Measurements from ENCODE around the gene NEK1.

NEK1 gene, protein sequence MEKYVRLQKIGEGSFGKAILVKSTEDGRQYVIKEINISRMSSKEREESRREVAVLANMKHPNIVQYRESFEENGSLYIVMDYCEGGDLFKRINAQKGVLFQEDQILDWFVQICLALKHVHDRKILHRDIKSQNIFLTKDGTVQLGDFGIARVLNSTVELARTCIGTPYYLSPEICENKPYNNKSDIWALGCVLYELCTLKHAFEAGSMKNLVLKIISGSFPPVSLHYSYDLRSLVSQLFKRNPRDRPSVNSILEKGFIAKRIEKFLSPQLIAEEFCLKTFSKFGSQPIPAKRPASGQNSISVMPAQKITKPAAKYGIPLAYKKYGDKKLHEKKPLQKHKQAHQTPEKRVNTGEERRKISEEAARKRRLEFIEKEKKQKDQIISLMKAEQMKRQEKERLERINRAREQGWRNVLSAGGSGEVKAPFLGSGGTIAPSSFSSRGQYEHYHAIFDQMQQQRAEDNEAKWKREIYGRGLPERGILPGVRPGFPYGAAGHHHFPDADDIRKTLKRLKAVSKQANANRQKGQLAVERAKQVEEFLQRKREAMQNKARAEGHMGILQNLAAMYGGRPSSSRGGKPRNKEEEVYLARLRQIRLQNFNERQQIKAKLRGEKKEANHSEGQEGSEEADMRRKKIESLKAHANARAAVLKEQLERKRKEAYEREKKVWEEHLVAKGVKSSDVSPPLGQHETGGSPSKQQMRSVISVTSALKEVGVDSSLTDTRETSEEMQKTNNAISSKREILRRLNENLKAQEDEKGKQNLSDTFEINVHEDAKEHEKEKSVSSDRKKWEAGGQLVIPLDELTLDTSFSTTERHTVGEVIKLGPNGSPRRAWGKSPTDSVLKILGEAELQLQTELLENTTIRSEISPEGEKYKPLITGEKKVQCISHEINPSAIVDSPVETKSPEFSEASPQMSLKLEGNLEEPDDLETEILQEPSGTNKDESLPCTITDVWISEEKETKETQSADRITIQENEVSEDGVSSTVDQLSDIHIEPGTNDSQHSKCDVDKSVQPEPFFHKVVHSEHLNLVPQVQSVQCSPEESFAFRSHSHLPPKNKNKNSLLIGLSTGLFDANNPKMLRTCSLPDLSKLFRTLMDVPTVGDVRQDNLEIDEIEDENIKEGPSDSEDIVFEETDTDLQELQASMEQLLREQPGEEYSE (N-terminal part only)

DNA sequence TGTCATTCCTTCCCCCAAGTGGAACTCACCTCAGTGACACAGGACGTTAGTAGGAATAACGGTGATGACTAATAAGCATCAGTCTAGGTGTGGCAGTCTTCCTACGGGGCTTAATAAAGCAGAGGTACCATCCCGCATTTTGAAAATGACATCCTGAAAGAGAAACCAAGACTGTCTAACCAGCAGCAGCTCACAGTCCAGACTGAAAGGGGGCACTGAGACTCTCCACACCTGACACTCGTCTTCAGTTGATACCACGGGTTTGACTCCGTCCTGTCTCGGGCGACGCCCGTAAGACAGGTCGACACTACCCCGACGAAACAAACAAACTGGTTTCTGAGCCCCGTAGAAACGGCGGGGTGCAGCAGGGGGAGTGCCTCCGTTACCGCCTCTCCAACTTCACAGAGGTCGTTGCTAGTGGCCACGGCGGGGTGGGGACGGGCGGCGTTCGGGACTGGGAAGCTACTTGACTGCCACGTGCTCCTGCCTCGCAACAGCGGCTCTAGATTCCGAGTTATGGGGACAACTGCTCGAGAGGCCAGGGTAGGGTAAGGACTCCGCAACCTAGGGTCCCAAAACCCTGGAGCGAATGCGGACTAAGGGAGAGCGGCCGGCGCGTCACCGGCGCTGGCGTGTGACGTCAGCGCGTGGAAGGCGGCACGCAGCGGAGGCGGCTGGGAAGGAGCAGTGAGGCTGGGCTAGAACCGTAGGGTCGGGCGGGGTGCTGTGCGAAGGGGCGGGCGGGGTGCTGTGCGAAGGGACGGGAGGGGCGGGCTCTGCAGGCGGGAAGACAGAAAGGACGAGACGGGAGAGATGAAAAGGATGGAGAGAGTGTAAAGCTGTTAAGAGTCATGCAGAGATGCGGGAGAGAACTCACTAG lies at the start of gene NEK1:
Gene NEK1 (minus strand): TSS at position 593 of the 880 bp plus-strand sequence. CDS start 9,953 bp downstream, outside the sequence.
- TF ChIP-seq, protein P1, sequence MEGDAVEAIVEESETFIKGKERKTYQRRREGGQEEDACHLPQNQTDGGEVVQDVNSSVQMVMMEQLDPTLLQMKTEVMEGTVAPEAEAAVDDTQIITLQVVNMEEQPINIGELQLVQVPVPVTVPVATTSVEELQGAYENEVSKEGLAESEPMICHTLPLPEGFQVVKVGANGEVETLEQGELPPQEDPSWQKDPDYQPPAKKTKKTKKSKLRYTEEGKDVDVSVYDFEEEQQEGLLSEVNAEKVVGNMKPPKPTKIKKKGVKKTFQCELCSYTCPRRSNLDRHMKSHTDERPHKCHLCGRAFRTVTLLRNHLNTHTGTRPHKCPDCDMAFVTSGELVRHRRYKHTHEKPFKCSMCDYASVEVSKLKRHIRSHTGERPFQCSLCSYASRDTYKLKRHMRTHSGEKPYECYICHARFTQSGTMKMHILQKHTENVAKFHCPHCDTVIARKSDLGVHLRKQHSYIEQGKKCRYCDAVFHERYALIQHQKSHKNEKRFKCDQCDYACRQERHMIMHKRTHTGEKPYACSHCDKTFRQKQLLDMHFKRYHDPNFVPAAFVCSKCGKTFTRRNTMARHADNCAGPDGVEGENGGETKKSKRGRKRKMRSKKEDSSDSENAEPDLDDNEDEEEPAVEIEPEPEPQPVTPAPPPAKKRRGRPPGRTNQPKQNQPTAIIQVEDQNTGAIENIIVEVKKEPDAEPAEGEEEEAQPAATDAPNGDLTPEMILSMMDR (IDR thresholded peaks at IDR 0.05; ENCODE audit: control insufficient read depth, extremely low read depth, insufficient read depth), result no peak
- no peak for DNase-seq (ENCODE audit: low read depth)
- peak within 1 kb of the TSS; percentile 77 for H3K4me3 ChIP-seq (ENCODE audit: low read depth, low read length)

DNA sequence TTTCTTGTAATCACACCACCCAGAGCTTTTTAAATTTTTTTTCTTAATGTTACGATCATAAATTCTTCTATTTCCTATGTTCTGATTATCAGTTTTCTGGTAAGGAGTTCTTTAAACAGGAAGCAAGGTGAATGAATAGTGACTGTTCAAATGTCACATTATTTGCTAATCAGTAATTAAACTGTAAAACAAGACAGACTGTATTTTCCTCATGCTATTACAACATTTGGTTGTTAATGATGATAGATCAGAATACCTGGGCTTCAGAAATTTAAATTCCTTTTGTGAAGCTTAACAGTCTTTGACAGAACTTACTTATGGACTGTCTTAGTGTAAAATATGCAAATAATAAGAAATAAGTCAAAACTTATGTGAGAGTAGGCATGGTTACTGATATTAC lies 49.4 kb upstream of the NEK1 start:
- TF ChIP-seq, protein P1 (IDR thresholded peaks at IDR 0.05; ENCODE audit: control insufficient read depth, extremely low read depth, insufficient read depth), result no peak
- peak overlapping the region; percentile 62 for H3K4me3 ChIP-seq (ENCODE audit: low read depth, low read length)
- DNase-seq (ENCODE audit: low read depth), result no peak

DNA sequence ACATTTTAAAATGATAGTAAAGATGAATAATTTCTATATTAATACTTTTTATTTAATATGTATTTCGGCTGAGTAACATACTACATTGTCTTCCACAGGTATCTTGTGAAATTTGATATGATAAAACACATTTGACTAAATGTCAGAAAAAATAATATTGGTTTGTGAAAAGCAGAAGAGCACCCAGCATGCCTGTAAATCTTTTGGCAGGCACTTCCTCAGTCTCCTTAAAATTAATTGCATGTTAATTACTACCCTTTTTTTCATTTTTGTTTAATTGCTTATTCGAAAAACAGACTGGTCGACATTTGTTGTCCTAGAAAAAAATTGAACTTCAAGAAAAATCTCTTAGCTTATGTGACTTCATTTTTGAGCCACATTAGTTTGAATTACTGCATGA lies 48.5 kb upstream of the NEK1 start:
- no peak for DNase-seq (ENCODE audit: low read depth)
- TF ChIP-seq, protein P1 (IDR thresholded peaks at IDR 0.05; ENCODE audit: control insufficient read depth, extremely low read depth, insufficient read depth), result no peak
- peak overlapping the region; percentile 62 for H3K4me3 ChIP-seq (ENCODE audit: low read depth, low read length)

DNA sequence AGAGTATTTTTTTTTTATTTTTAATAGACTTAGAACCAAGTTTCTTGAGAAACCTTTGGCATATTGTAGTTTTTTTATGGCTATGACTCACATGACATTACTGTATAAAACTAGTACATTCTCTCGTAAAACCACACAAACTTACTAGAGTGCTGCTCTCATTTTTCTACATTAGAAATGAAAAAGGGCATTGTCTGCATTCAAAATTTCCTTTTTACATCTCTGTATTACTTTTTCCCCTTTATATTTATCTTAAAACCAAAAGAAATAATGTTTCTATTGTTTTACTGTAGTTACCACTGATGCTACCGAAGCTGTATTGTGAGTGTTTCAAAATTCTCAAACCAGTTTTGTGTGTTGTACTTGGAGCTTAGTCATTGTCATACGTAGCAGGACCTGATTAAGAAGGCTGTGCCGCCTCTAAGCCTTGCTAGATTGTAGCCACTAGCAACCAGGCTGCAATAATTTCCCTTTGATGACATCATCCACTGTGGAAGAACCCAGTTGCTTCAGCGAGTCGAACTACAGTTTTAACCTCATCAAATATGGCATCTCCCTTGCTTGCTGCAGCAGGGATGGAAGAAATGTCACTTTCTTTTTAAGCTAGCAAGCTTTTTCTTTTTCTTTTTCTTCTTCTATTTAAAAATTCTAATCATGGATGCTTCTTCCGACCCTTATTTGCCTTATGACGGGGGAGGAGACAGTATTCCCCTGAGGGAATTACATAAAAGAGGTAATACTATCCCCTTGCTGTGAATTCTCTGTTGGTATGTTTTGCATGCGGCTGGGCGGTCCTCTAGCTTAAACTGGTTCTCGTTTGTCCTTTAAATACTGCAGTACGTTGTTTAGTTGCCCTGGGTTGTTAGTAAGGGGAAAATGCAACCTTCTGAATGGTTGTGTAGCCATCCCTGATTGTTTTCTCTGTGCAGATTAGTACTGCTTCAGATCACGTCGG lies 47.6 kb upstream of the NEK1 start:
- DNase-seq (ENCODE audit: low read depth), result peak; percentile 99
- TF ChIP-seq, protein P1 (IDR thresholded peaks at IDR 0.05; ENCODE audit: control insufficient read depth, extremely low read depth, insufficient read depth), result no peak
- H3K4me3 ChIP-seq (ENCODE audit: low read depth, low read length), result peak overlapping the region; percentile 62

DNA sequence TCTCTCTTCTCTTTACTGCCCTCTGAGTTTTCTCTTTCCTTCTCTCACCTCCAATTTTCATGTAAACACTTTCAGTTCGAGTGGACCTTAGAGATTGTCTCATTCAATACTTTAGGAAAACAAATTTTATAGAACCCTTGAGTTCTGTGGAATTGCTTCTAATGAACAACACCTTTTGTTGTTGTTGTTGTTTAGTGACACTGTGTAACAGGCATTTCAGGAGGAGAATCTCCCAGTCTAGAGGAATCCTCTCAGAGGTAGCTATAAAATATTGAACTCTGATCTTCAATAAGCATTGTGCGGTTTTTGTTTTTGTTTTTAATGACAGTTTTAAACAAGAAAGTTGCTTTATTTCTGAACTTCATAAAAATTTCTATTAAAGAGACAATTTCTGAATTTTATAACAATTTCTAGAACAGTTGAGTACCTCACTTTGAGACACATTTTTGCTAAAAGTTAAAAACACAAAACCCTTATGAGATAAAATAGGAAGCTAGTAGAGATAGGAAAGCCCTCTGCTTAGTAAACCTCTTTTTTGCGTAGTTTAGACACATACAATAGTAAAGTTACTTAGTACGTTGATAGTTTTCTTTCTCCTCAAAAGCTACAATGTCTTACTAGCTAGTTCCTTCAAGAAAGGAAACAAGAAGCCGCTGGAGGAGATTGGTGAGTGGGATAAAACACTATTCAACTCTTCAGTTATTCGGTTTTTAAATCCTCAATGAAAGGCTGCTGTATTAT lies 46.8 kb upstream of the NEK1 start:
- peak overlapping the region; percentile 62 for H3K4me3 ChIP-seq (ENCODE audit: low read depth, low read length)
- no peak for DNase-seq (ENCODE audit: low read depth)
- TF ChIP-seq, protein P1 (IDR thresholded peaks at IDR 0.05; ENCODE audit: control insufficient read depth, extremely low read depth, insufficient read depth), result no peak

All from LNCaP clone FGC (cell line).